Uterus (tissue), 2 donors: ENCODE measurements around the gene LRRC55.

ENCODE experiments used
- POLR2A ChIP-seq, 2 donors: fragments of 450-650 bp; IDR thresholded peaks; one replicate each; pipeline ENCODE4 v1.6.1; 2016; ENCODE audit warnings: antibody characterized with exemption in 2 of 2, mild to moderate bottlenecking in 1 of 2, moderate library complexity in 1 of 2
- TF ChIP-seq, protein P1 (sequence below), 4 experiments: fragments of 200-600 bp in 2 of 4; fragments of 450-650 bp in 2 of 4; sonication (generic) in 2 of 4; IDR thresholded peaks; one replicate each; pipeline ENCODE4 v1.5.1; 2016 to 2019; ENCODE audit warnings: antibody characterized with exemption in 4 of 4, mild to moderate bottlenecking in 2 of 4, moderate library complexity in 1 of 4

DNA sequence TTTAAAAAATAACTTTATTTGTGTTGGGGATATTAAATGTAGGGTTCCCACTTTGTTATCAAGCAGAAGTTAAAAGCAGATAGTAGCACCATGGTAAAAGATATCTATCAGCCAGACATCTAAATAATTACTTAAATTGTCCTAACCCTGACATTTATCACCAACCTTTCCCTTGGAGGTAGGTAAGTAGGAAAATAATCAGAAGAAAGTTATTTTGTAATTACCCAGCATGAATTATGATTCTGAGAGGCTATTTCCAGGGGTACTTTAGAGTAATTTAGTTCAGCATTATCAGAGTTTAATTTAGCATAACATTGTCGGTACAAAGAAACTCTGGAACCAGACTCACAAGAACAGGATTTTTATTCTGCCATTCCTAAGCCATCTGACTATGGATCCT is 23.2 kb upstream of the LRRC55 start:
- TF ChIP-seq, protein P1, sequence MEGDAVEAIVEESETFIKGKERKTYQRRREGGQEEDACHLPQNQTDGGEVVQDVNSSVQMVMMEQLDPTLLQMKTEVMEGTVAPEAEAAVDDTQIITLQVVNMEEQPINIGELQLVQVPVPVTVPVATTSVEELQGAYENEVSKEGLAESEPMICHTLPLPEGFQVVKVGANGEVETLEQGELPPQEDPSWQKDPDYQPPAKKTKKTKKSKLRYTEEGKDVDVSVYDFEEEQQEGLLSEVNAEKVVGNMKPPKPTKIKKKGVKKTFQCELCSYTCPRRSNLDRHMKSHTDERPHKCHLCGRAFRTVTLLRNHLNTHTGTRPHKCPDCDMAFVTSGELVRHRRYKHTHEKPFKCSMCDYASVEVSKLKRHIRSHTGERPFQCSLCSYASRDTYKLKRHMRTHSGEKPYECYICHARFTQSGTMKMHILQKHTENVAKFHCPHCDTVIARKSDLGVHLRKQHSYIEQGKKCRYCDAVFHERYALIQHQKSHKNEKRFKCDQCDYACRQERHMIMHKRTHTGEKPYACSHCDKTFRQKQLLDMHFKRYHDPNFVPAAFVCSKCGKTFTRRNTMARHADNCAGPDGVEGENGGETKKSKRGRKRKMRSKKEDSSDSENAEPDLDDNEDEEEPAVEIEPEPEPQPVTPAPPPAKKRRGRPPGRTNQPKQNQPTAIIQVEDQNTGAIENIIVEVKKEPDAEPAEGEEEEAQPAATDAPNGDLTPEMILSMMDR (IDR thresholded peaks at IDR 0.05), result no peak
- TF ChIP-seq POLR2A (IDR thresholded peaks at IDR 0.05), result no peak
